HG03135 (cell line): ENCODE results near the gene GSN.

Experiments
- ATAC-seq: cut with Tn5 transposase; IDR thresholded peaks from one replicate; pipeline ENCODE4 v1.9.1; 2021; ENCODE audit warnings: mild to moderate bottlenecking, moderate library complexity; ENCODE audit not compliant: unreplicated experiment

GSN gene

GRCh38 chr9:121267689-121268597 is at the start of gene GSN:
TSS of gene GSN (plus strand) at chr9:121268162. CDS start at chr9:121301972, 33,810 bp downstream.
- ATAC-seq: peak; percentile 64

- ATAC-seq: no peak
These were observed 49.5 kb upstream of the GSN start for GRCh38 chr9:121218357-121219027.

- no peak for ATAC-seq
These were observed 48.4 kb upstream of the GSN start for GRCh38 chr9:121219530-121219929.

- ATAC-seq: no peak
These were observed 46.8 kb upstream of the GSN start for GRCh38 chr9:121220996-121221663.

GRCh38 chr9:121221664-121222055 is 46.3 kb upstream of the GSN start:
- no peak for ATAC-seq

GRCh38 chr9:121222524-121223171 is 45.3 kb upstream of the GSN start:
- ATAC-seq: no peak

- ATAC-seq: no peak
These were observed 42.7 kb upstream of the GSN start for GRCh38 chr9:121225240-121225639.

- no peak for ATAC-seq
These were observed 41.8 kb upstream of the GSN start for GRCh38 chr9:121226175-121226574.

GRCh38 chr9:121227862-121228261 is 40.1 kb upstream of the GSN start:
- no peak for ATAC-seq

- no peak for ATAC-seq
These were observed 37.7 kb upstream of the GSN start for GRCh38 chr9:121230256-121230655.

GRCh38 chr9:121232251-121232650 is 35.7 kb upstream of the GSN start:
- ATAC-seq: no peak

- ATAC-seq: no peak
These were observed 33.8 kb upstream of the GSN start for GRCh38 chr9:121233906-121234831.

GRCh38 chr9:121234832-121235161 is 33.2 kb upstream of the GSN start:
- no peak for ATAC-seq

- no peak for ATAC-seq
These were observed 32.5 kb upstream of the GSN start for GRCh38 chr9:121235512-121235911.

- no peak for ATAC-seq
These were observed 30.0 kb upstream of the GSN start for GRCh38 chr9:121237916-121238315.

GRCh38 chr9:121239071-121239470 is 28.9 kb upstream of the GSN start:
- ATAC-seq: no peak

- ATAC-seq: no peak
These were observed 28.1 kb upstream of the GSN start for GRCh38 chr9:121239851-121240250.

GRCh38 chr9:121240472-121241135 is 27.4 kb upstream of the GSN start:
- no peak for ATAC-seq

GRCh38 chr9:121242219-121242958 is 25.6 kb upstream of the GSN start:
- no peak for ATAC-seq
